DND-41 (cell line): ENCODE results near the gene NFIA.

ENCODE experiments used
- CTCF ChIP-seq: IDR thresholded peaks from 2 replicates; pipeline ENCODE4 v1.5.1; 2012; ENCODE audit warnings: borderline replicate concordance, low read length, moderate library complexity, mild to moderate bottlenecking; ENCODE audit not compliant: poor library complexity, severe bottlenecking; ENCODE audit errors: extremely low read depth
- EZH2 ChIP-seq: IDR thresholded peaks from 3 replicates; pipeline ENCODE4 v1.6.1; 2012; ENCODE audit warnings: borderline replicate concordance, low read depth, mild to moderate bottlenecking, moderate library complexity, low read length, inconsistent platforms; ENCODE audit not compliant: severe bottlenecking

DNA sequence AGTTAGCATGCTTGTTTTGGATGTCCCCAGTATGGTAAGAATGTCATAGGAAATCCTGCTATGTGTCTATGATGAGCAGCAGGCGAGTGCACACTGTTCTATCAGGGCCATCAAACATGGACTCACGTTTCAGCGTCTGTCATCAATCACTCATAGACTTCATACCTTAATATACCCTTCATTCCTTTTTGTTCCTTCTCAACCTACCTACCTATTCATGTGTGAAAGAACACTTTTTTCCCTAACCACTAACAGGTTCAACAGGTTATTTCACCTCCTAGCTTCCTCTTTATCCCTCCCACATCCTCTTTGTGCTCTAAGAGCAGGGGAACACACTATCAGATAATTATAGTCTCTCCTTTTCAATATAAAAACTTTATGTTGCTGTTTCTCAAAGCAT, 342.0 kb downstream of the NFIA start:
- TF ChIP-seq CTCF: no peak
- no peak for TF ChIP-seq EZH2
